Kidney tubule cell (primary cell): ENCODE data around the gene ZNF605.
"Not testable (repeated sequence)": the region's sequence is repeated elsewhere in the genome, so short reads cannot be mapped to it uniquely, and the experiment has no call there.

Source experiments
- DNase-seq: peaks from one replicate; pipeline ENCODE4 v3.0.0-alpha.2; 2018; ENCODE audit warnings: low spot score

The ZNF605 gene

DNA sequence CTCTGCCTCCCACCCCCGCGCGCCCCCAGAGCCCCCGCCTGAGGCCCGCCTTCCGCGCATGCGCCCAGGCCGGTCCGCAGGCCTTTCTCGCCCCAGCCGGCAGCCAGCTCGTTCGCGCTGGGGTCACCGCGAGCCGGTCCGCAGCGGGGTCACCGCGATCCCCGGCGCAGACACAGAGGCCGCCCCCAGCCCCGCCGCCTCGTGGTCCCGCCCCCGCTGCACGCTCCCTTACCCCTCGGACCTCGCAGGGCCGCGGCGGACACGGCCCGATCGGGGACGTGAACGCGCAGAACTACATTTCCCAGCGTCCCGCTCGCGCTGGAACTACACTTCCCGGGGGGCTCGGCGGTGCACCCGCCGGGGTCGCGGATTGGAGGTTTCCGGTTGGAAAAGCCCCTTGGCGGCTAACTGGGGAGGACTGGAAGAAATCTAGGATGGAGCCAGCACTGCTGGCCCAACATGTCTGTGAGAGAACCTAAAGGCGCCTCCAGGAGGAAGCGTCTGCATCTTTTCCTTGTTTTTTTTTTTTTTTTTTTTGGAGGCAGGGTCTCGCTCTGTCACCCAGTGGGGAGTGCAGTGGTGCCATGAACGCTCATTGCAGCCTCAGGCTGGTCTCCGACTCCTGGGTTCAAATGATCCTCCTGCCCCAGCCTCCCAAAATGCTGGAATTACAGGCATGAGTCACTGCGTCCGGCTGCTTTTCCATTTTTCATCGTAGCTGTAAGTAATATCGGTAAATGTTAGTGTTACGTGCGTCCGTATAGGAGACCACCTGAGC lies at the start of gene ZNF605:
Gene ZNF605 (minus strand): TSS at position 296 of the 778 bp plus-strand sequence. CDS start 10,671 bp downstream, outside the sequence.
- peak; percentile 87 for DNase-seq

DNA sequence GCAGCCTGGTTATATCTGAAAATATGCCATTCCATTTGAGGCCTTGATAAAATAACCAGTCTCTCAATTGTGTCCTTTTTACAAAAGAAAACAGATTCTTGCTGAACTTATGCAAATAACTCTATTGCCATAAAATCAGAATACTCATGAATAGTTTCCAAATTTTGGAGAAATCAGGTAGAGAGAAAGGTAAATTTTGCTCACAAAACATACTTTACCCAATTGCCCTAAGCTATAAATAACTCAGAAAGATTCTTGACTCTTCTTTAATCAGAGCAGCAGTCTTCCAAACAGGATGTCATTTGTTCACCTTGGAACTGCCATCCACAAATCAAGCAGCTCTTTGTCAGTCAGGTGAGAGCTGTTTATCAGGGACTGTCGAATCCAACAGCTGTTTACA lies 42.6 kb upstream of the ZNF605 start:
- DNase-seq: no peak

DNA sequence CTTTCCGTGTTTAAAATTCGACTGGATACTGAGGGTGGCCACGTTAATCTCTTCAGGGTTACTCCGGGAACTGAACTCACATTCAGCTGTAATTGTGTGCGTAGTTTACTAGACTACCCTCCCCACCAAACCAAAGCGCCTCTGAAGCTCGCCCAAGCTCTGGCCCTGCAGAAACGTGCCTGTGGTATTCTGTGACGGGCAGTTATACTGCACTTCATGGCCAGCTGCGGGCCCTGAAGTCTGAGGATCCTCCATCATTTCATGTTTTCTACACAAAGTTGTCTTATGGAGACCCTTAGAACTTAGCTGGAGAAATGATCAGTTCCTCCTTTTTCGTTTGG lies 30.7 kb upstream of the ZNF605 start:
- DNase-seq: peak; percentile 30

DNA sequence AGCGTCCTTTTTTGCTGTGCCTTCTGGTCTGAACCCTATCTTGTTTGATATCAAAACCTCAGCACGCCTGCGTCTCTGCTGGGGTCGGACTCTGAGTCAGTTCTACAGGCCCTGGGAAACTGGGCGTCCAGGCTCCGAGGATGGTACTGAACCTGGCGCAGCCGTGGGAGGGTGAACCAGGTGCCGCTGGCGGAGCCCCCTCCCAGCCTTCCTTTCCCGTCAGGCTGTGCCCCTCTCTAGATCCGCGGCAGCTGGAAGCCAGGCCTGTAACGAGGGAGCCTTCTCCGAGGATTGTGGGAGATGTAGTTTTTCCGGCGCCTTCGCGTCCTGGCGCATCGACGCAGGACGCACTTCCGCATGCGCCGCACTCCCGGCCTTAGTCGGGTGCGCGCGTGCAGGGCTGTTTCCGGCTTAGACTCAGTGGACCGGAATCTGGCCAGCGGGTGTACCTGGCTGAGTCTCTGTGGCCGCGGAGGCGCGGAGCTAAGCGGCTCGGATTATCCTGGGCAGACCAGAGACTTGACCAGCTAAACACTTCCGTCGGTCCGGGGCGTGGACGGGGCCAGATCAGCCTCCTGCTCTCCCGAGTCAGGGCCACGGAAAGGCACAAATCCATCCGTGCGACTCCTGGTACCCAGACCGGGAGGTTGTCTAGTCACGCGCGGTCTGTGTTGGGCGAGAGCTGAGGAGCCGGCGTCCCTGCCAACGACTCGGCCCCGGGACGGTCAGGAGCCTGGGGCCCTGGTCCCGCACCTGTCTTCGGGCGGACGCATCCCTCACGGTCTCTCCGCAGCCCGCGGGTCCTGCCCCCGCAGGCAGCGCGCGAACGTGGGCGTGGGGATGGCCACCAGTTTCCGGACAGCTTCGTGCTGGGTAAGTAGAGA lies 30.1 kb upstream of the ZNF605 start, which contains the start of gene ZNF26:
Gene ZNF26 (plus strand): TSS at position 367 of the 884 bp plus-strand sequence. CDS start 474 bp downstream, at position 841.
- DNase-seq: peak; percentile 96

DNA sequence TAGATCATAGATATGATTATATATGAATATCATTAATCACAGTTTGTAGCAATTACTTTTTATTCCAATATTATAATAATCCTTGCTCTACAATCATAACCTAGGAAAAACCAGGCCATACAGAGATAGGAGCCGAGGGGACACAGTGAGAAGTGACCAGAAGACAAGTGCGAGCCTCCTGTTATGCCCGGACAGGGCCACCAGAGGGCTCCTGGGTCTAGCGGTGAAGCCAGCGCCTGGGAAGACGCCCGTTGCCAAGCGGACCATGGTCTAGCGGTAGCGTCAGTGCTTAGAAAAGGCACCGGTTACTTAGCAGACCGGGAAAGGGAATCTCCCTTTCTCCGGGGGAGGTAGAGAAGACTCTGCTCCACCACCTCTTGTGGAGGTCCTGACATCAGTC lies 20.8 kb upstream of the ZNF605 start:
- DNase-seq: peak; percentile 8

DNA sequence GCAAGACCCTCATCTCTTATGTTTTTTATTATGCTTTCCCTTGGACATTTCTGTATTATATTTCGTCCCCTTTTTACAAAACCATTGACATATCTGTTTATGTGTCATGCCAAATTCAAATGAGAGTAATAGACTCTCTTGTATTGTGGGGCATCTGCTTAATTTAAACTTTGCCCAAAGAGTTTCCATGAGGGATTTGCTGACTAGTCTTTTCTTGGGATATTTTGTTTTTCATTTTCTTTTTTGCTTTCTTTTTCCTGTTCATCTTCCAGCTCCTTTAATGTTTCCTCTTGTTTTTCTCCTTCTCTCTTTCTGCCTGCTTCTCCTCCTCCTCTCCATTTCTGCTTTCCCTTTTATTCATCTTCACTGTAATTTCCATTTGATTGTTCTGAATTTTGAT lies 16.3 kb upstream of the ZNF605 start:
- no peak for DNase-seq

DNA sequence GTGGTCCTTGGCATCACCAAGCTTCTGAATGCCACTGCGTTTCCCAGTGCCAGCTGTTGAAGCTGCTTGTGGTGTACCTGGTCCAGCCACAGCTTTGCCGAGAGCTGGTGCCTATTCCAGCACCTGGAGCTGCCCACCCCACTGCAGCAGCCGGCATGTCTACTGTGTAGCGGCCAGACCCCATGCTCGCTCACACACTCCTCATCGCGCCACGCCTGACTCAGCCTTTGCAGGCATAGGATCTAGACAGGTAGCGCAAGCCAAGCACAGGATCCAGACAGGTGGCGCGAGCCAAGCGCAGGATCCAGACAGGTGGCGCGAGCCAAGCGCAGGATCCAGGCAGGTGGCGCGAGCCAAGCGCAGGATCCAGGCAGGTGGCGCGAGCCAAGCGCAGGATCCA lies 11.6 kb upstream of the ZNF605 start:
- no peak for DNase-seq

DNA sequence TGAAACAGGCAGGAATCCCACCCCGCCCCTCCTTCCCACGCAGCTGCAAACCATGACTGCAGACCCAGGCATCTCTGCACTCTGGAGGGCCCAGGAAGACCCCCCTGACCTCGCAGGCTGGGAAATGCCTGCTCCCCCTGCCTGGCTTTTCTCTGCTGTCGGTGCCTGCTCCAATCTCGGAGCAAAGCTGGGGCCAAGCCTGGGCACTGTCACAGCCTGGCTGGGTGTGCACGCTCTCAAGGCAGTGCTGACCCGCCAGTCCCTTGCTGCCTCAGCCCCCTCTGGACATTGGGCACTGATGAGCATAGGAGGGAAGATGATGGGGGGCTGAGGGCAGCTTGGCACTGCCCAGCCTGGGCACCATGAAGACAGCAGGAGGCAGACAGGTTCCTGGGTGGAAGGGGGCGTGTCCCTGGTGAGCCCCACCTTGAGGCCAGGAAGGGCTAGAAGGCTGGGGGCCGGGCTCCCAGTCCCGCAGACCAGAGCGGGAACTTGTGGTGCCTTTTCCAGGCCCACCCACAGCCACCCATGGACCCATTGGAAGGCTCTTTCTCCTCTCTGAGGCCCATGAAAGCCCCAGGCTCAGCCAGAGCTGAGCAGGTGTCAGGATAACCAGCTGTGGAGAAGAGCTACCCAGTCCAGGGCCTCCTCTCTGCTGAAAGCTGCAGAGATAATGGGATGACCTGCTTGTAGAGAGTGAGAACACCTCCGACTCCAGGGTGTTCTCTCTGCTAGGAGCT lies 10.7 kb upstream of the ZNF605 start:
- no peak for DNase-seq

DNA sequence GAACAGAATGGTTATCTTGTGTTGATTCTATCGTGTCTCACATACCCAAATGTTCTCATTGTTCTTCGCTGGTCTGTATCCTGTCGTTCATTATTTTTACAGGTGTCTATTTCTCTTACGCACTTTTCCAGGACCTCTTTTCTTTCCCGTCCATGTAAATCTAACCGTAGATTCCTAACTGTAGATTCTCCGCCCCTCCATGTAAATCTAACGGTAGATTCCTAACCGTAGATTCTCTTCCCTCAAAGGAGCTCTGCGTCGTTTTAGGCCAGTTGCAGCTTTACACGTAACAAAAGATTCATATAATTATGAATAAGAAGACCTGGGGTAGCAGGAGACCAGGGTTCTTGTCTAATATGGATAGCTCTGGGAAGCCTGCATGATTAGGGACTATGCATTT lies 9.7 kb upstream of the ZNF605 start:
- DNase-seq: no peak

DNA sequence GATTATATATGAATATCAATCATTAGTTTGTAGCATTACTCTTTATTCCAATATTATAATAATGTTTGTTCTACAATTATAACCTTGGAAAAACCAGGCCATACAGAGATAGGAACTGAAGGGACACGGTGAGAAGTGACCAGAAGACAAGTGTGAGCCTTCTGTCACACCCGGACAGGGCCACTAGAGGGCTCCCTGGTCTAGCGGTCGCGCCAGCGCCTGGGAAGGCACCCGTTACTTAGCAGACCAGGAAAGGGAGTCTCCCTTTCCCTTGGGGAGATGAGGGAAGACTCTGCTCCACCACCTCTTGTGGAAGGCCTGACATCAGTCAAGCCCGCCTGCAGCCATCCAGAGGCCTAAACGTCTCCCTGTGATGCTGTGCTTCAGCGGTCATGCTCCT lies 7.8 kb upstream of the ZNF605 start:
- not testable (repeated sequence) for DNase-seq

DNA sequence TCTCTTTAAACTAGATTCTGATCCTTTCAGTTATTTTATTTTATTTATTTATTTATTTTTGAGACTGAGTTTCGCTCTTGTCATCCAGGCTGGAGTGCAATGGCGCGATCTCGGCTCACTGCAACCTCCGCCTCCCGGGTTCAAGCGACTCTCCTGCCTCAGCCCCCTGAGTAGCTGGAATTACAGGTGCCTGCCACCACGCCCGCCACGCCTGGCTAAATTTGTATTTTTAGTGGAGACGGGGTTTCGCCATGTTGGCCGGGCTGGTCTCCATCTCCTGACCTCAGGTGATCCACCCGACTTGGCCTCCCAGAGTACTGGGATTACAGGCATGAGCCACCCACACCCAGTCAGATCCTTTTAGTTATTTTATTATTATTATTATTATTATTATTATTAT lies 5.7 kb upstream of the ZNF605 start:
- not testable (repeated sequence) for DNase-seq

DNA sequence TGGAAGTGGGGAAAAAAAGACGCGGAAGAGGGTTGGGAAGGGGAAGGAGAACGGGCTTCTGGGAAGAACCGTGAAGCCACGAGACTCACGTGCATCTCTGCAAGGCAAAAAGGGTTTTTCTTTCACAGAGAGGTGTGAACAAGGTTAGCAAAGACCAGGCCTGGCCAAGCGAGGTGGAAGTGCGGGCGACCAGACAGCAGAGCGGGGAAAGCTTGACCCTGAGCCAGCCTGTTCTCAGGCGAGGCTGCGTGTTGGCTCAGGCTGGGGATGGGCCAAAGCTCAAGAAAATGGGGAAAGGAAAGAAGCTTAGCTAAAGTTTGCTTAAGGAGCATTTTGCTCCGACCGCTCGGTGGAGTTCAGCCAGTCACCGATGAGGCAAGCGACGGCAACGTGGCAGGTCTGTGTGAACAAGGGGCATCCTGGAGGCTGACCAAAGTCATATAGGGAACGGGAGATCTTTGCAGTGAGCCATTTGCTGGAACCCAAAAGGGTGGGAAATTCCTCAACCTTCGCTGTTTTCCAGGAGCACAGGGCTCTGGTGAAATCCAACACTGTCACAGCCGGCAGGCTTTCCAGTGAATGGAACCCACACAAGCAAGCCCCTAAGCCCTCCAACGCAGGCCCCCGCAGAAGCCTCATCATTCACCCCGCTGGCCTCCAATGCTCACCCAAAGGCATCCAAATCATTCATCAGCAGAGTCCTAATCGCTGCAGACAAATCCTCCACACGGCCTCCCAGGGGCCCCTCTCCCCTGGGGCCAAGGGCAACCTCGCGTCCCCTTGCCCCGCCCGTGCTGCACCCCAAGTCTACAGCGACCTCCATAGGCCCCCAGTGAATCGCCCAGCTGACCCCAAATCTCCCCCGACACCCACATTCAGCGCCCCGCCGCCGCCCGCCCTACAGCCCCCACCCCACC lies 754 bp downstream of the ZNF605 start:
- DNase-seq: peak; percentile 58

DNA sequence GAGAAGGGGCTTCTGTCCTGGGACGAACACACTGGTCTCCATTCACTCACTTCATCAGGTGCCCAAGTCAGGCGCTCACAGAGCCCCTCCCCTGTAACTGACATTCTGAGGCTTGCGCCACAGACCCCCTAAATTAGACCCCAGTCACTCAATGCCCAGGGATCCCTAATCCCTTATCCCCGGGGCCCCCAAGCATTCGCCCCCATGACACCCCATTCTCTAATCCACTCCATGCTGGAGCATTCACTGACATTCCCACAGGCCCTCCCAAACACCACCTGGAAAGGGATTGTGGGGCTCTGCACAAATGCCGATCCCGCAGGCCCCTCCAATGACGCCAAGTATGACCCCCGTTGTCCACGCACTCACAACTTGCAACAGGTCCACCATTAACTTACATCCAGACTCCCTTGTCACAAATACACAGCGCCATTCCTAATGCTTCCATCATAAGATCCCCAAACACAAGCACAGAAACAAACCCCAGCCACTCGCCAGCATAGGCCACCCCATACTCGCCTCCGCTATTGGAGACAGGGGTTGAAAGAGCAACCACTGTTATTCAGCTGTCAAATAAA lies 1.5 kb downstream of the ZNF605 start:
- DNase-seq: no peak

DNA sequence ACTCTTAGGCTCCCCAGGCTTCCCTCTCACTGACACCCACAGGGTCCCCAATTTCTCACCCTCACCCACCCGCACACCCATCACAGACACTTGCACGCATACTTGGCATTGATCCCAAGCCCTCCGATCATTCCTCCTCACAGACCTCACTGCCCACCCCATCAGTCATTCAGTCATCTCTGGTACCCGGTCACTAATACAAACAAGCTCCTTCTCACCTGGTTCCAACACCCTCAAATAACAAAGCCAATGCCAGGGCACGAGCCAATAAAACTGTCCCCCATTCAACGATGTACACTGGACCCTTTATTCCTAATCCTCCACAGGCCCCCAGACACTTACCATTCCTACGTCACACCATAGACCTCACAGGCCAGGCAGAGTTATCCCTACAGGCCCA lies 2.3 kb downstream of the ZNF605 start:
- DNase-seq: no peak

DNA sequence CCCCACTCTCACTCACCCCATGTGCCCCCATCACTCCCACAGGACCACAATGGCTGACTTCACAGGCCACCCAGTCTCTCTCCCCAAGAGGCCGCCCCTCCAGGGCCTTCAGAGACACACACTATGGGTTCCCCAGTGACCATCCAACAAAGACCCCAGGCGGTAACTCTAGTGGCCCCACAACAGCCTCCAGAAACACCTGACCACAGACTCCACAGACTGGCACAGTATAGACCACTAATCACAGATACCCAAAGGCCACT lies 3.0 kb downstream of the ZNF605 start:
- DNase-seq: no peak

DNA sequence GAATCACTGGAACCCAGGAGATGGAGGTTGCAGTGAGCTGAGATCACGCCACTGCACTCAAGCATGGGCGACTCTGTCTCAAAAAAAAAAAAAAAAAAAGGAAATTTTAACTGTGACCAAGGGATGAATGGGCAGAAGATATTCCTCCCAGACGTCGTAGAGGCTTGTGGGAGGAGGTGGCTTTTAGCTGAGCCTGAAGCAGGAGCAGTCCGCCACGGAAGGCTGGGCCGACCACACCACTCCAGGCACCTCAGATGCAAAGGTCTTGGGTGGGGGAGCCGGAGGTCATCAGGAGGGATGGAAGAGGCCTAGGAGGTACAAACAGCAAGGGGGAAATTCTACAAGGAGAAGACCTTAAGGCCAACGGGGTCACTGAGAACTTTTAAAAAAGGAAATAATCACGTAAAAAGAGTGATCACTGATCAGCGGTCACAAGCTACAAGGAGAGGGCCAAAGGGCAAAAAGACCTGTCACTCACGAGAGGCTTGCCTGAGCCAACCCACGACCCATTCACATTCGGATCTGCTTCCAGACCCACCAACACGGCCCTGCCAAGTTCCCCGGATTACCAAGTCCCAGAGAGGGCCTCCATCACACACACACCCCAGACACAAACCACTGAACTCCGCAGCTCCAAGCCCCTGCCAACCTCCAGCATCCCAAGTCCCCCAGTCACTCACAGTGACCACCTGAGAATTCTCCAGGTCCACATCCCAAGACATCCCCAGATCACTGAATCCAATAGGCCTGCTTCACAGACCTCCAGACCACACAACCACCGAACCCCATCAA lies 3.5 kb downstream of the ZNF605 start:
- no peak for DNase-seq

DNA sequence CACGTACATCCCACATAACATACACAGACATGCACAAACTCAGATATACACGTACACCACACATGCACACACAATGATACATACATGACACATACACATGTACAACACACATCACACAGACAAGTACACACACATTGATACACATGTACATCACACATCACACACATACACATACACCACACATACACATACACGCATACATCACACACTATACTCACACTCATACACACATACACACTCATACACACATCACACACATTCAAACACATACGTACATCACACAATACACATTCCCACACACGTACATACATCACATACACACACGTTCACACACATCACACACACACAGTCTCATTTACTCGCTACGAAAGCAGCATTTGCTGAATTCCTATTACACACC lies 4.5 kb downstream of the ZNF605 start:
- no peak for DNase-seq

DNA sequence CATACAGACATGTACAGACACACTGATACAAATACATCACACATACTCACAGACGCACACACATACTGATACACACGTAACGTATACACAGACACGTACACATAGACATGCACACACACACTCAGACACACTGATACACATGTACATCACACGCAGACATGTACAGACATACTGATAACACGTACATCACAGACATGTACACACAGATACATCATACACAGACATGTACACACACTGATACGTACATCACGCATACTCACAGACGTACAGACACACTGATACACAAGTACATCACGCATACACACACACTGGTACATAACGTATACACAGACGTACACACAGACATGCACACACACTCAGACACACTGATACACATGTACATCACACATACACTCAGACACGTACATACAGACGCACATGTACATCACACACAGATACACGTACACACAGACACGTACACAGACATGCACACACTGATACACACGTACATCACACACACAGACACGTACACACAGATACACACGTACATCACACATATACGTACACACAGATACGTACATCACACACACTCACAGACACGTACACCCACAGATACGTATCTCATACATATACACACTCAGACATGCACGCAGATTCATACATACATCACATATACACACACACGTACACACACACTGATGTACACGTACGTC lies 5.1 kb downstream of the ZNF605 start:
- DNase-seq: no peak

DNA sequence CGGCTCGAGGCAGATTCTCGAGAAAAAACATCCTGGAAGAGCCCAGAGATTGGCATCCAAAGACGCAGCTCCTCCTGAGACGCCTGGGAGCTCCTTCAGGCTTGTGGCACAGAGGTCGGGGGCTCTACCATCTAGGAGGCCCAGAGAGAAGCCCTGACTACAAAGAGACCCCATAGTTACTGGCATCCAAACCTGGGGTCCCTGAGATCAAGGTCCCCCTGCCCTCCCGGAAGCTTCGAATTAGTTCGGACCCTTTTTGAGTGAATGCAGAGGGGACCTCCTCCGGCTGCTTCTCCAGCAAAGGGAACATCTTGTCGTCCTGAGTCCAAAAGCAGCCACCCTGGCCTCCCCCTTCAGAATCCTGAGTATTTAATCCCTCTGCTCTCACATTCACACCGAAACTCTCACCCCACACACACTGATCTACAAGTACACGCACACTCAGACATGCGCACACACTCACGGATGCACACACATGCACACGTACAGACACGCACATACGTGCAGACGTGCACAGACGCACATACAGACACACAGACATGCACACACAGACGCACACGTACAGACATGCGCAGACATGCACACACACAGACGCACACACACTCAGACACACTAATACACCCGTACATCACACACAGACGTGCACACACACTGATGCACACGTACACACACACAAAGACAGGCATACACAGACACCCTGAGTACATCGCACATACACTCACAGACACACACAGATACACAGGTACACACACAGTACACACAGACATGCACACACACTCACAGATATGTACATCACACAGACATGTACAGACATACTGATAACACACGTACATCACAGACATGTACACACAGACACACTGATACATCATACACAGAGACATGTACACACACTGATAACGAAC lies 5.9 kb downstream of the ZNF605 start:
- DNase-seq: no peak
